ENCODE data around the gene SUPT3H.
"Not testable (repeated sequence)": the region's sequence is repeated elsewhere in the genome, so short reads cannot be mapped to it uniquely, and the experiment has no call there.

Gene SUPT3H

GRCh38 chr6:45148278-45148677, 229.5 kb downstream of the SUPT3H start:
- no peak for TF ChIP-seq CTCF (IDR thresholded peaks at IDR 0.05)
- Histone ChIP-seq H3K9me3 (peaks cover 0 to 23% (median 0%) of the 10 kb centered on the region in 3 donors), H3K27me3 (no peaks in the 10 kb centered on the region), H3K27ac (no peak overlapping the region), H3K4me3 (no peak overlapping the region), H3K36me3 (no peaks in the 10 kb centered on the region), H3K4me1 (no peaks in the 10 kb centered on the region)
- DNase-seq = no peak
- intact Hi-C loops (cut with DNase I; ENCODE audit: low total_unique reads) = no loop called here

- DNase-seq; intact Hi-C loops (cut with DNase I; ENCODE audit: low total_unique reads); H3K36me3 ChIP-seq; H3K27me3 ChIP-seq; H3K4me1 ChIP-seq; H3K4me3 ChIP-seq; H3K27ac ChIP-seq: not testable (repeated sequence)
- H3K9me3 ChIP-seq = peaks cover 0 to 31% (median 0%) of the 10 kb centered on the region in 3 donors
These were observed 232.1 kb downstream of the SUPT3H start for GRCh38 chr6:45145658-45146057.

GRCh38 chr6:45138765-45139164, 239.0 kb downstream of the SUPT3H start:
- Histone ChIP-seq H3K27ac (no peak overlapping the region), H3K9me3 (peaks cover 4 to 32% (median 5%) of the 10 kb centered on the region in 3 donors), H3K4me3 (no peak overlapping the region), H3K36me3 (no peaks in the 10 kb centered on the region), H3K27me3 (no peaks in the 10 kb centered on the region), H3K4me1 (no peaks in the 10 kb centered on the region)
- intact Hi-C loops (cut with DNase I; ENCODE audit: low total_unique reads) = no loop called here
- no peak for TF ChIP-seq CTCF (IDR thresholded peaks at IDR 0.05)
- no peak for DNase-seq

- no peaks in the 10 kb centered on the region for H3K27me3 ChIP-seq
- no peak overlapping the region for H3K27ac ChIP-seq
- no peaks in the 10 kb centered on the region for H3K36me3 ChIP-seq
- no peak for TF ChIP-seq CTCF (IDR thresholded peaks at IDR 0.05)
- intact Hi-C loops (cut with DNase I; ENCODE audit: low total_unique reads) = no loop called here
- peaks cover 0 to 17% (median 0%) of the 10 kb centered on the region in 4 donors for H3K4me1 ChIP-seq
- H3K4me3 ChIP-seq = no peak overlapping the region
- no peak for DNase-seq
- peaks cover 4 to 25% (median 5%) of the 10 kb centered on the region in 3 donors for H3K9me3 ChIP-seq
These were observed 241.2 kb downstream of the SUPT3H start for GRCh38 chr6:45136495-45136894.

GRCh38 chr6:45132658-45133294, 245.0 kb downstream of the SUPT3H start:
- H3K27ac ChIP-seq = no peak overlapping the region
- no peaks in the 10 kb centered on the region for H3K27me3 ChIP-seq
- no peak for DNase-seq
- TF ChIP-seq CTCF (IDR thresholded peaks at IDR 0.05) = no peak
- peaks cover 0 to 17% (median 0%) of the 10 kb centered on the region in 4 donors for H3K4me1 ChIP-seq
- H3K36me3 ChIP-seq = no peaks in the 10 kb centered on the region
- intact Hi-C loops (cut with DNase I; ENCODE audit: low total_unique reads) = no loop called here
- H3K9me3 ChIP-seq = peaks cover 4 to 16% (median 5%) of the 10 kb centered on the region in 3 donors
- H3K4me3 ChIP-seq = no peak overlapping the region

- Histone ChIP-seq H3K27me3 (no peaks in the 10 kb centered on the region), H3K27ac (no peak overlapping the region), H3K36me3 (no peaks in the 10 kb centered on the region), H3K4me3 (no peak overlapping the region), H3K9me3 (peaks cover 4 to 15% (median 5%) of the 10 kb centered on the region in 3 donors), H3K4me1 (peaks cover 0 to 17% (median 0%) of the 10 kb centered on the region in 4 donors)
- intact Hi-C loops (cut with DNase I; ENCODE audit: low total_unique reads) = no loop called here
- DNase-seq = no peak
- TF ChIP-seq CTCF (IDR thresholded peaks at IDR 0.05) = no peak
These were observed 245.7 kb downstream of the SUPT3H start for GRCh38 chr6:45132059-45132458.

Data from tibial artery (tissue), 4 donors.